Left hindlimb (tissue), 1 donor: Measurements from ENCODE around the gene UGDH.
A peak's percentile ranks its signal among the peaks of the same experiment; 100 is the strongest.
"Not testable (repeated sequence)": the region's sequence is repeated elsewhere in the genome, so short reads cannot be mapped to it uniquely, and the experiment has no call there.

Experiments
- DNase-seq: peaks from one replicate; pipeline ENCODE4 v3.0.0-alpha.2; 2018

UGDH gene

DNA sequence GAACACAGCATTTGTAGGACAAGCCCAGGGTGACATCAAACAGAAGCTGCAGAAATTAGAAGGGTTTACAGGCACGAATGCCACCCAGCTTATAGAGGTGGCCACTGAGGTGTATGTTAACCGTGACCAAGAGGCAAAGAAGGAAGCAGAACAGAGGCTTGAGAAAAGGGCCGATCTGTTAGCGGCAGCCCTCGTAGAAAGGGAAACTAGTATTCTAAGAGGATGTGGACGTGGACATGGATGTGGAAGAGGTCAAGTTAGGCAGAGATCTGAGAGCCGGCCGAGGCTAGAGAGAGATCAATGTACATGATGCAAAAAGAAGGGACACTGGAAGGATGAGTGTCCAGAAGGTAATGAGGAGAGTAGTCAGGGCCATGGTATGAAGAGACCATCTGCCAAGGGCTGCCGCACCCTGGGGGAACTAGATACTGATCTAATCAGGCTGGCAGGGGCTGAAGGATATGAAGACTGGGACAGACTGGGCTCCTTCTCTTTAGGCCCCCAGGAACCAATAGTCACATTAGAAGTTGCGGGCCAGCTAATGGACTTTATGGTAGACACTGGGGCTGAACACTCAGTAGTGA is 40.9 kb downstream of the UGDH start:
- no peak for DNase-seq

DNA sequence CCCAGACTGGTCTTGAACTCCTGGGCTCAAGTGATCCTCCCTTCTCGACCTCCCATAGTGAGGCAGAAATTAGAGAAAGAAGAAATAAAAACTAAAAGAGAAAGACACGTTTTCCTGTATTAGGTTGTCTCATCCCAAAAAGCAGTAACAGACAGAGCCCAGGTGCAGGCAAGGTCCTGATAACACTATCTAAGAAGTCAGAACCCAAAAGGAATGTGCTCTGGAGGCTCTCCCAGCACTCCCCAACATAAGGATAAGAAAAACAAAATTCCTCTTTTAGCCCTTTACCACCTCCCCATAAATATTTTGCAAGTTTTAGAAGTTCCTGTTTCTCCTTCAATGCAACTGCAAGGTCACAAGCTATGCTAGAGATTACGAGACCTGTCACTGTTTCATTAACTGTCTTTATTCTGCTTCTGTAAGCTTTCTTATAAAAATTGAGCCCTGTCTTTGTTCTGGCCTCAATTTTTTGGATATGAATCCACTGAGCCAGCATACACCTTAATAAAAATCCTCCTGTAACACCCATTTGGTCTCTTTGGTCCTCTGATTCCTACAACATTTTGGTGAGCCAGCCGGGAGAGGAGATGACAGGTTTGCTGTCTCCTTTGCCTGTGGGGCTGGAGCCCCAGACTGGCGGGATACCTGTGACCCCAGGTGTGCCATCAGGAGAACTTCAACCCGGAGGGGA is 42.5 kb downstream of the UGDH start:
- no peak for DNase-seq

DNA sequence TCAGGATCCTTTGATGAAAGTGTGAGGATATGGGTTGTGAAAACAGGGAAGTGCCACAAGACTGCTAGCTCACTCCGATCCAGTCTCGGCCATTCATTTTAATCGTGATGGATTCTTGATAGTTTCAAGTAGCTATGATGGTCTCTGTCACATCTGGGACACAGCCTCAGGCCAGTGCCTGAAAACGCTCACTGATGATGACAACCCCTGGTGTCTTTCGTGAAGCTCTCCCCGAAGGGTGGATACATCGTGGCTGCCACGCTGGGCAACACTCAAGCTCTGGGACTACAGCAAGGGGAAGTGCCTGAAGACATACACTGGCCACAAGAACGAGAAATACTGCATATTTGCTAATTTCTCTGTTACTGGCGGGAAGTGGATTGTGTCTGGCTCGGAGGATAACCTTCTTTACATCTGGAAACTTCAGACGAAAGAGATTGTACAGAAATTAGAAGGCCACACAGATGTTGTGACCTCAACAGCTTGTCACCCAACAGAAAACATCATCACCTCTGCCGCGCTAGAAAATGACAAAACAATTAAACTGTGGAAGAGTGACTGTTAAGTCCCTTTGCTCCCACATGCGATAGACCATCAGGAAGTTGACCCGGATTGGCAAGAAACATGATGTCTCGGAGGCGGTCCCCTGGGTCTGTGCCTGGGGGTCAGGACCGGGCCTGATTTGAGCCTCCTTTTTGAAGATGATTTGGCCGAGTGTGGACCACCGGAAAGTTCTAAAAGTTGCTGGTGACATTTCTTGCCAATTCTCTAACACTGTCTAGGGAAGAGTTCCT is 46.1 kb downstream of the UGDH start:
- no peak for DNase-seq

DNA sequence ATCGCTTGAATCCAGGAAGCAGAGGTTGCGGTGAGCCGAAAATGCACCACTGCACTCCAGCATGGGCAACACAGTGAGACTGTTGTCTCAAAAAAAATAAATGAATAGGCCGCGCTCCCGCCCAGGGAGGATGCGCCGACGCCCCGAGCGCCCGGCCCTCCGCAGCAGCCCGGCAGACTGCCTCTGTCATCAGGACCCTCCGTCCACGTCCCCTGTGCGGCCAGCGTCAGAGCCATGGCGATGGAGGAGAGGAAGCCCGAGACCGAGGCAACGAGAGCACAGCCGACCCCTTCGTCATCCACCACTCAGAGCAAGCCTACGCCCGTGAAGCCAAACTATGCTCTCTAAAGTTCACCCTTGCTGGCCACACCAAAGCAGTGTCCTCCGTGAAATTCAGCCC is 47.0 kb downstream of the UGDH start:
- no peak for DNase-seq

DNA sequence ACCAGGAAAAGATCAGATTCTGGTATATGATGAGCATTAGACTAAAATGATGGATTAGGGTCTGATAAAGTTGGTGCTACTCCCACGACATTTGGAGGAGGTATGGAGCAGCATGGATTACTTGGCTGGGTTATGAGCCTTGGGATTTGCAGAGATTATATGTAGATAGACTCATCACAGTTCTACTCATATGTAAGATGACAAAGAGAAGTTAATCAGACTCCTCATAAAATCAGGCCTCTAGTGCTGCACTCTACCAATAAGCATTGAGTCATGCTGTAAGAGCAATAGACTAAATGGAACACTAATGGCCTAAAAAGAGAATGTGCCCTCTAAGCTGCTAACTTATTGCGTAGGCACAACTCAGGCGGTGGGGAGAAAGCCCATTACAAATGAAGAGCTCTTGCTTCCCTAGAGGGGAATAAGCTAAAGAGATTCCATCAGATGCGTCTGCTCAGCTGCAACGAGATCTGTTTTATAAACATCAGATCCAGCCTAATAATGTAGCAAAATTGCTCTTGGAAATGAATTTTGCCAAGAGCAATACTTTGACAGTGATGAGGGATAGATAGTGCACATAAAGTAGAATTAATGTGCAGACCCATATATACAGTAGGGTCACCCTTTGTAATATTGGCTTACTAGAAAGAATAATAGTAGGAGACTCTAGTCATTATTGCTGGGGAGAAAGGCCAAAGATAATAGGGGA is 50.9 kb downstream of the UGDH start:
- DNase-seq: no peak

DNA sequence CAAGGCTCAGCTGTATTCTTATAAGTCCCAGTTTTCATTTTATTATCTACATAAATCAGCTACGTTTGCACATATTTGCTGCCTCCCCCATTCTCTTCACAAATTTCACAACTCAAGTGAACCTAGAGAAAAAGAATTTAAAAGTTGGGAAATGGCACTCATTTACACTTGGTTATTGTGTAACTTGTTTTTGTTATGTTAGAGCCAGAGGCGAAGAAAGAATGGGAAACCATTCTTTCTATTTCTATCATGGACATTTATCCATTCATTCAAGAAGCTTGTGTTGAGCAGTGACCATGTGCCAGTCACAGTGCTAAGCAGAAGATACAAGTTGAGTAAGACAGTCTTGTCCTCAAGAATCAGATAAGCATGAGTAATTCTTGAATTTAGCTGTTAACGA is 54.8 kb downstream of the UGDH start:
- no peak for DNase-seq

DNA sequence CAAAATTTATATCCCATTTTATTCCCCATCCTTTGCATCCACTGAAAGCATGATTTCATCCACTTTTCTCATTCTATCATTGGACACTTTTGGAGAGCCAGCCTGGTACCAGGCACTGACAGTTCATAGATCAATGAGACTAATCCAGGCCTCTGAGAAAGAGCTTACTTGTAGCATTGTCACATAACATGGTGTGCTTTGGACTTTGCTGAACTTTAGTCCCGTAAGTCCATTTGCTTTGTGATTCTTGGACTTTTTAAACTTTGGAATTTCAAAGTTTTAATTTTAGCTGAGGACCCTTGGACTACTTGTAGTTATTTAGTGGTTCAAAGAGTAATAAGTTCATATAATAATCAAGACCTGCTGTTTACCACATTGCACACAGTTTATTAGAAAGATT is 56.8 kb downstream of the UGDH start:
- no peak for DNase-seq

DNA sequence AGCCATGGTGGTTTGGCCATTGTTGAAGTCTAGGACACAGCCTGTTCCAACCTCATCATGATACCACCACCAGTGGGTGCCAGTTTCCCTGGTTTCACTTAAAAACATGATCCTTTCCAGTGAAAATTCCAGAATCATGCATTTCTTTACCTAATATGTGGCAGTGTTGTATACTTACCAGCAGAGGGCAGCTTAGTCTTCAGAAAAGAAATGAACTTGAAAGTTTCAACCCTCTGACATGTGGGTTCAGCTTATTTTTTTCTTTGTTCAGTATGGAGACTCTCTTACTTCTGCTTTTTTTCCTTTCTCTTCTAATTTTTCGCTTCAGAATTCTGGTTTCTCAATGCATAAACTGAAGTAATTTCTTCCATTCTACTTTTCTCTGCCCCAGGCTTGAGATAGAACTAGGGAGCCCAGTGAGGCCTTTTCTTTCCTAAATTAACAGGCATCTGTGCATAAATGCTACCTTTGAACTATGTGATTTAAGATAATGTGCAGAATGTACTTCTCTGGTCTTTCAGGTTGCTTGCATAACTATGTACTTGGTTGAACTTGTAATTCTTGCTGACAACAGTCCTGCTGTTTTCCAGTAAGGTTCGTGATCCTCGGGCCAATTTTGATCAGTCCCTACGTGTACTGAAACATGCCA is 57.7 kb downstream of the UGDH start:
- DNase-seq: peak; percentile 55

DNA sequence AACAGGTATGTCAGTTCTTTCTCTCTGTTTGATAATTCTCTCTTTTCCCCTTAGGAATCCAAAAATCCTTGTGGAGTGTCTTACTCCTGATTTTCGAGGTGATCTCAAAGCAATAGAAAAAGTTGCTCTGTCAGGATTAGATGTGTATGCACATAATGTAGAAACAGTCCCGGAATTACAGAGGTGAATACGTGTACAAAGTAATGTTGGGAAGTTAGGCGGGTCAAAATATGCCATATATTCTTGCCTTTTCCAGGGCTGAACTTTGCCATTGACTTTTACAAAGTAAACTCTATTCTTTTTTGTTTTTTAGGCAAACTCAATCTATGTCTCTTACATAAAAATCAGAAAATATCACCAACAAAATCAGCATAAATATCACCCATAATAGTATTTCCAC is 59.8 kb downstream of the UGDH start:
- DNase-seq: no peak

DNA sequence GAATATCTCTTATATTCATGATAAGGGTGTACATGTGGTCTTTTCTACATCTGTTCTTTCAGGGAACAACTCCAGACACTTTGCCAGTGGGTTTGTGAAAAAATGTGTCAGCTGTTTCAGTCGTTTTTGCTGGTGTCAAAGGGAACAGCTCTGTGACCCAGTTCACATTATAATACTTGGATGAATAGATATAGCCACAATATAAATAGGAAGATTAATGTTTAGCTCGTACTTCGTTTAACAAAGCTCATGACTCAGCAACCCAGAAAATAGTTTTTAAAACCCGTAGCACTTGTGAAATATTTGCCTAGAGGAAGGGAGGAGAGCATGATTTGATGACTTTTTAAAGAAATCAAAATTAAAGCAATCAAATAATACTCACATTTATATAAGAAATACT is 60.5 kb downstream of the UGDH start:
- no peak for DNase-seq

DNA sequence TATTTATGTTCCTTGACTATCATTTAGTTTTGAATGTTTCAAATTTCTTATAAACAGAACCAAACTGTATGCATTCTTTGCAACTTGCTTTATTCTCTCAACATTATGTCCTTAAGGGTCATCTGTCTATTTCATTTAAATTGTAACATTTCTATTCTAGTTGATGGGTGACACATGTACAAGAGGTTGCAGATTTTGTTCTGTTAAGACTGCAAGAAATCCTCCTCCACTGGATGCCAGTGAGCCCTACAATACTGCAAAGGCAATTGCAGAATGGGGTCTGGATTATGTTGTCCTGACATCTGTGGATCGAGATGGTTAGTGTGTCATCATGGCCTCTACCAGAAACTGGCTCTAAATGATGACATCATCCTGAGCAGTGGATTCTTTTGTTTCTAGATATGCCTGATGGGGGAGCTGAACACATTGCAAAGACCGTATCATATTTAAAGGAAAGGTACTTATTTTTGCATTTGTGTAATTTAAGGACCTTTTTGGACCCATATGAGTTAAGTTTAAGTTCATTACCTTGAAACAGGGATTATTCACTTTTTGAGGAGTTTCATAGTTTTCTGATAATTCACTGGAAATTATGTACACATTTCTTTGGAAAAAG is 62.2 kb downstream of the UGDH start:
- DNase-seq: no peak

DNA sequence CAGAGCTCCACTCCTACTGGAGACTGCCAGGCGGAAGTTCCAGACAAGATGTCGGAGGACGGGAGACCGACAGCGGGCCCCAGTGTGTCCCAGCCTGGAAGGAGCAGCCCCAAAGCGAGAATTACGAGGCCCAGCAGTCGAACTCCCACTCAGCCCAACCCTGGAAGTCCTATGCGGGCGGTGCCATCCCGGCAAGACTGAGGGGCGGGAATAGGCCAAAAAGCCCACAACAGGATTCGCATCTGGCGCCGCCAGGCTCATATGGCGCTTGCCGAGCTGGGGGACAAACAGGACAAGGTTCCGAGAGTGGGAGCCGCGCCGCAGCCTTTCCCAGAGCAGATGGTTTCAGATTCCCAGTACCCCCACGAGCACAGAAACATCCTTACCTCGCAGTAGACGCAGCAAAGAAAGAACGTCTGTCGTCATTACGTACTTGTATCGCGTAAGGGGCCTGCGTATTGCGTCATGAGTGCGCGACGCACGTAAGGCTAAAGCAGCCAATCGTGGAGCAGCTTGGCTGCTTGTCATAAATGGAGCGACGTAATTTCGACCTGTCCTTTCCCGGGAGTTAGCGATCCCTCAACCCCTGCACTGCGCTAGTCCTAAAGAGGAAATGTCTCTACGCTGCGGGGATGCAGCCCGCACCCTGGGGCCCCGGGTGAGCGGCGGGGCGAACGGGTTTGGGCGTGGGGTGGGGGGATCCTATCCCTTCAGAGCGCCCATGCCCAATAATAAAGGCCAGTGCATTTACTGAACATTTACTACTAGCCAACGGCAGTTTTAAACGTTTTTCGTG is 68.5 kb downstream of the UGDH start, which contains the start of the genes LIAS and RPL9:
LIAS (plus strand) TSS at position 552 of the 796 bp plus-strand sequence; CDS start at position 614, 62 bp downstream.
RPL9 (minus strand) TSS at position 418 of the 796 bp plus-strand sequence. CDS start 483 bp downstream, outside the sequence.
- peak; percentile 96 for DNase-seq

DNA sequence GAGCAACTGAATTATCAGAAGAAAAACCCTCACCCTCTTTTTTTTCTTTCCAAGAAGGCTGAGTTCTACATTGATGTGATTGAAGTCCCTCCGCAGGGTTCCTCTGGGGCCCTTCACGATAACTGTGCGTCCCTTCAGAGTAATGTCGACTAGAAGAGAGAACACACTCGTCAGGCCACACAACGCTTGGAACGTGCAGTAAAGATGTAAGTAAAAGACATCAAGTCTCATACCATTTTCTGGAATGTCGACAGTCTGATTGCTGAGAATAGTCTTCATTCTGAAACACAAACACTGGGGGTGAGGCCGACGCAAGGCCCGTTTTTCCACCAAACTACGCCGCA is 69.1 kb downstream of the UGDH start:
- not testable (repeated sequence) for DNase-seq

DNA sequence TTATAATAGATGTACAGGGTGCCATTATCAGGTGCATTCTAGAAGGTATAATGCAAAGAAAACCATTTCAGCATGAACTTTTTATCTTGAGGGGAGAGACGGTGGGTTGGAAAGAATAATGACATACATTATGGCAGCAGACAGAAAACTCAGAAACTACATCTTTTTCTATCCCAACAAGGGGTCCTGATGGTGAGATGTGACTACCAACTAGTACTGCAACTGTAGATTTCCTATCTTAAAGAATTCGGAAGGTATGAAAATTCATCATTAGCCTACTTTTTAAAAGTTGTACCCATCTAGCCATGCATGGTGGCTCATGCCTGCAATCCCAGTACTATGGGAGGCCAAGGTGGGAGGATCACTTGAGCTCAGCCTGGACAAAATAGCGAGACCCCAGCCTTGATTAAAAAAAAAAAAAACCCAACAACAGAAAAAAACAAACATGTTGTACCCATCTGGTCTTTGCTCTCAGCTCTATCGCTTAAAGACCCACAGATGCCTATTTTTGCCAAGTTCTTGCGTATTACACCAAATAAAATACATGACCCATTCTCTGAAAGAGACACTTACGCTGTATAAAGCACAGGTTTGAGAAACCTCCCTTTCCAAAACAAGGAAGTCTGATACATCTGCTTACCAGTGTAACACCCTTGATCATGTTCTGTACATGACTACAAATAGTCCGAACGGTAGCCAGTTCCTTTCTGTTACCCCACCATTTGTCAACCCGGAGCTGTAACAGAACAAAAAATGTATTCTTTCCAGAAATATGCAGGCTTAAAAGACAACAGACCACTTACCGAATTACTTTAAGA is 70.1 kb downstream of the UGDH start:
- no peak for DNase-seq

DNA sequence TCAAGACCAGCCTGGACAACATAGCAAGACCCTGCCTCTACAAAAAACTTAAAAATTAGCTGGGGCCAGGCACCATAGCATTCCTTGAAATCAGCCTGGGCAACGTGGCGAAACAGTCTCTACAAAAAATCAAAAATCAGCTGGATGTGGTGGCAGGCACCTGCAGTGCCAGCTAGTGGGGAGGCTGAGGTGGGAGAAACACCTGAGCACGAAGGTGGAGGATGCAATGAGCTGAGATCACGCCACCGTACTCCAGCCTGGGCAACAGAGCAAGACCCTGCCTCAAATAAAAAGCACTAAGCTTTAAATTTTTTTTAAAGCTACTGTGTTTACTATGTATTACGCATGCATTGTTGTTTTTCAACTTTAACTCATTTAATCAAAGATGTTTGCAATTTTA is 71.8 kb downstream of the UGDH start:
- DNase-seq: no peak

DNA sequence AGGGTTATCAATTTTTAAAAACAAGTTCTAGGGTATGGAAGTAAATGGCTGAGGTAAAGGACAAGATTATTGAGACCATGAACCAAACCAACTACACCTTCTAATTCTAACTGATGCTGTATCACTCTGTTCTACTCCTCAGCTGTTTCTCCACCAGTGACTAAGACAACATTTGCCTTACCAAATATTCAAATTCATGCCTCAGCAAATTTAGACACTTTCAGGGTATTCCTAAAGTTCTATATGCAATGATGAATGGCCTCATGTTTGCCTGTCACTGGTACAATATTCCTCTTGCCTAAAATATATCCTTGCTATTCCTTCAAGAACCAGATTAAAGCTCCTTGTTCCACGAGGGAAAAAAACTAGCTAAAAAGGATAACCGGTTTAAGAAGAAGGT is 73.5 kb downstream of the UGDH start:
- DNase-seq: no peak

DNA sequence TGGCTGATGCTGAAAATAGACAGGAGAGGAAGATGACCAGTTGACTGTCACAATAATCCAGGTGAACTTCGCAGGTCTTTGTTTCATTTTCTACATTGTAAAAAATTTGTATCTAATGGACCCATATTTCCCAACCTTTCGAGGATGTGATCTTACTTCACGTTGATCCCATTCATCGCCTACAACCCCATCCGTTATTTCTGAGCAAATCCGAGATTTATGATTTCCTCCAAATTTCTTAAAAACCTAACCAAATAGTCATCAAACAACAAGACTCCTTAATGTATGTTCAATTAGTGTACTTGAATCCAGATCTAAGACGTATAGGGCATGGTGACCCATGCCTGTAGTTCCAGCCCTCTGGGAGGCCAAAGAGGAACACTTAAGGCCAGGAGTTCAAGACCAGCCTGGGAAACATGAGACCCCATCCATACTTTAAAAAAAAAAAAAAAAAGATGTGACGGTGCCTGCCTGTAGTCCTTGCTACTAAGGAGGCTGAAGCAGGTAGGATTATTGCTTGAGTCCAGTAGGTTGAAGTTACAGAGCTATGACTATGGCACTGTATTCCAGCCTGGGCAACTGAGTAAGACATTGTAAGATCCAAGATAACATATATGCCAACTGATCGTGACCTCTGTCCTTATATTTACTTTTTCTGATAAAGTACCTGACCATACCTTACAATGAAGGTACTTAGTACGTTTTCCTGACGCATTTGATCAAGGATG is 74.2 kb downstream of the UGDH start:
- DNase-seq: no peak

DNA sequence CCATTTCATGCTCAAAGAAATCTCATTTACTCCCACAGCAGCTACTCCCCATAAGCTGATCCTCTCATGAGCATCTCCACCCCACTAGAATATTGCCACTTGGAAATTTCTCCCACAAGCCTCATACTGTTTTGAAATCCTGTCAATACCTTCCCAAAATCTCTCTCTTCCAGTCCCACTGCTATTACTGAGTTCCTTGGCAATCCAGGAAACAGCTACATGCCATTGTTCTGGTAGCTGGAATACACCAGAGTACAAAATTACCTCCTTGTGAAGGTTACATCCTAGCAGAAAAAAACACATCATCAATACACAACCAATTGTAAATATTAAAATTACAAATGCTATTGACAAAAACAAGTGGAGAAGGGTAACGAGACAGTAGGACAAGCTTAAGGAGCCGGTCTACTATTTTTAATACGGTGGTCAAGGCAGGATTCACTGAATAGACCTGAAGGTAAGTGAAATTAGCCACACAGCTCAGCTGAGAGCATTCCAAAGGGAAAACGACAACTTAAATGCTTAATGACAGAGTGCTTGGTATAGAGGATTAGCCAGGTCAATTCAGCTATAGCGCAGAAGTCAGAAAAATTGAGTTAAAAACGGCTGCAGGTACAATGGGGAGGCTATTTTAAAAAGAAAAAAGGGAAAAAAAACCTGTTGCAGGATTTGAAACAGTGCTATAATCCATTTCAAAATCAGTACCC is 74.9 kb downstream of the UGDH start:
- DNase-seq: no peak

DNA sequence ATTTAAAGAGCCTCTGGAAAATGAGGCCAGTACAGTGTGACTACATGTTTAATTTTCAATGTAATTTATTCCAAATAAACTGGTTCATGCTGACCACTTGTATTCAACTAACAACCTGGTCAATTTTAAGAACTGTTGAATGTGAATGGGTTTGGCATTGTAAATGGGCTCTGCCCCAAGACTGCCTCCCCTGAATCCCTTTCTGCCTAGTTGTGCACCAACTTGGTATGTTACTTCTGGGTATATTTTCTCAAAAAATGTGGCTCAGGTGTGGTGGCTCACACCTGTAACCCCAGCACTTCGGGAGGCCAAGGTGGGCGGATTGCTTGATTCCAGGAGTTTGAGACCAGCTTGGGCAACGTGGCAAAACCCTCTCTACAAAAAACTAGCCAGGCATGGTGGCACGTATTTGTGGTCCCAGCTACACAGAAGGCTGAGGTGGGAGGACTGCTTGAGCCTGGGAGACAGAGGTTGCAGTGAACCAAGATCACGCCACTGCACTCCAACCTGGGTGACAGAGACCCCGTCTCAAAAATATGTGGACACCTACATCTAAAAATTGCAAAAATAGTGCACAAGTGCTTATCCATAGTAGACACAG is 75.7 kb downstream of the UGDH start:
- DNase-seq: no peak
